SIG-M5 treated with dmso at 0.1 percent for 504 hours (cell line): Measurements from ENCODE around the gene NMB.
"Not testable (repeated sequence)": the region's sequence is repeated elsewhere in the genome, so short reads cannot be mapped to it uniquely, and the experiment has no call there.

Experiments
- DNase-seq: peaks from one replicate; lab custom pipeline; 2025; ENCODE audit not compliant: unreplicated experiment; lab: John Stamatoyannopoulos, UW

The NMB gene

DNA sequence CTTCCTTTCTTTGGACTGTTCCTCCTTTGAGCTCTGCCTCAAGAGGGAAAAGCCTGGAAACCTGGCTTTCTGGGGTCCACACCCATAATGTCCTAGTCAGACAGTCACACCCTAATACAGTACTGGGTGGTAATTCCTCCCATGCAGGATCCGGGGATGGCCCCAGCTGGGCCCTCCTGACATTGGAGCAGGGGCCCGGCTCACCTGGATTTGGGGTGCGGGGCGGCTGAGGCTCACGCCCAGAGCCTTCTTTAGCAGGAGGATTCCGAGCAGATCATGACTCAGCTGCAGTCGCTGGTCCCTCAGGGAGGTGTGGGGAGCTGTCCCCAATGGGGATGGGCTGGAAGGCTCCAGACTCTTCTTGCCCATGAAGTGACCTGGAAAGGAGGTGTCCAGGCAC is 1.0 kb downstream of the NMB start:
- no peak for DNase-seq

DNA sequence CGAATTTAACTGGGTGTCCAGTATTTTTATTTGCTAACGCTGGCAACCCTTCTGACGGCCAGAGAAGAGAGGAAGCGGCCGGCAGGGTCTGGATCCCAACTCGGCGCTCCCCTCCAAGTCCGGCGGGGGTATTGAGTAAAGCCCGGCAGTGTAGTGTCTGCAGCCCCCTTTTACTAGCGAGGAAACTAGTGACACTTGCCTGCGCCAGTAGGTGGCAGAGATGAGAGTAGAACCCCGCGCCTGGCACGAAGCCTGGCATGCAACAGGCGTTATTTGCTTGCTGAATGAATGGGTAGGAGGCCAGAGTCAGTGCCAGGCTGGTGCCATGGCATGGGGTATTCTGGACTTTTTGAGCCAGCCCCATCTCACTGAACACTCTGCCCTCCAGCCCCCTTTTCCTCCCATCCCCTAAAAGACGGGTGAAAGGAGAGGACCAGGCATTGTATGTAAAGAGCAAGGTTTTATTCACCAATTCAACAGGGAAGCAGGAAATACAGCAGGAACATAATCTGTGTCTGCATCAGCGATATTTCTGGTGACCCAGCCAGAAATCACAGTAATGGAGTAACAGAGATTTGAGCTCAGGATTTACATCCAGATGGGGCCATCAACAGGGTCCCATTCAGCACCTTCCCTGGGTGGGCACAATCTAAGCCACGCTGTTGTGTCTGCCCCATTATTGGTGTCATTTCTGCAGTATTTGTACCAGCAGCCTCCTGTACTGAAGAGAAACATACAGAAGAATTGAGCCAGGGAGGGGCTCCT is 3.1 kb downstream of the NMB start:
- peak; percentile 88 for DNase-seq

DNA sequence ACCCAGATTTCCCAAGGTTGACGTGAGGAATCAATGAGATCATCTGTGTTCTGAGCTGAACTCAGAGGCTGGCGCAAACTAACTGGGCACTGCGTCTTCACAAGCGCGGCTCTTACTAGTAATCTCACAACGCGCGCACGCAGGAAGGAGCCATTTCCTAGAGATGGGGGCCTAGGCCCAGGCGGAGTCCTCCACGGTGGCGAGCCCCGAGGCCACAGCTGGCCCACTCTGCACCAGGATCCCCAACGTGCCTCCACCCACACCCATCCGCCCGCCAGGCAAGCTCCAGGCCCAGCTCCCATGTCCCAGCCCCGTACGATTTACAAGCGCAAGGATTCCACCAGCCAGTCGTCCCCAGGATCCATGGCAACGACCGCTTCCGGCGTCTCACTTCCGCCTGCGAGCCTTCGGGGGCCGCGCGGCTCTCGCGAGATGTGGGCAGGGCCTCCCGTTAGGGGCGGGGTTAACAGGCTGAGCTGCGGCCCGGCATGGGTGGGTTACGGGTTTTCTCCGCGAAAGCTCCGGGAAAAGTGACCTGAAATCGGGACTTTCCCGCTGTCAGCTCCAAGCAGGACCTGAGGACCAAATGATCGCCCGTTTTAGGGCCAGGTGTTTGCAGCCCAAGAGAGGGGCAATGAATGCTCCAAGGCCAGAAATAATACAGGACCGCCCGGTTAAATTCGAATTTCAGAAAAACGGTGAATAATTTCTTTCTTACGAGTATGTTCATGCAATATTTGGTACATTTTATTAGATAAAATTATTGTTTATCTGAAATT is 3.9 kb downstream of the NMB start, which contains the start of gene WDR73:
WDR73 (minus strand) TSS at position 374 of the 779 bp plus-strand sequence; CDS start at position 365, 9 bp downstream.
- DNase-seq = peak; percentile 90

DNA sequence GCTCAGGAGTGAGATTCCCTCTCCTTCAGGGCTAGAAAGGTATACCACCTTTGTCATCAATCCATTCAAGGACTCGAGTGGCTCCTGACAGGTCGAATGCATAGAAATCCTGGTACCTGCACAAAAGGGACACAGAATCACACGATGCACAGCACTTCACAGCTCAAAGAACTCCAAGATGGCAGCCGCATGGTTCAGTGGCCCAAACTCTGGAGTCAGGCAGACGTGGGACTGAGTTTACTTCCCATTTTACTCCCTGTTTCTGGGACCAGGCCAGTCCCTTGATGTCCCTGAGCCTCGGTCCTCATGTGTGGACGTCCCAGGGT is 4.5 kb downstream of the NMB start:
- DNase-seq = peak; percentile 59

DNA sequence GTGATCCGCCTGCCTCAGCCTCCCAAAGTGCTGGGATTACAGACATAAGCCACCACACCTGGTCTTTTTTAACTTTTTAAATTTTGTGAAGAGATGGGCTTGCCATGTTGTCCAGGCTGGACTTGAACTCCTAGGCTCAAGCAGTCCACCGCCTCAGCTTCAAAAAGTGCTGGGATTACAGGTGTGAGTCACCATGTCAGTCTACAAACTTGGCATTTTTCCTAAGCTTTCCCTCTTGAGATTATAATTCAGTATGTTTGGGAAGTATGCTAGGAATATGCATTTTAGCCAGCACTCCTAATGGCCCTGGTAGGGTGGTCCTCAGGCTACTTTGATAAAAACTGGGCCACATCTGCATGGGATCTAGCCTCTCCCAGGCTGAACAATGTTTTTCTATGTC is 8.3 kb downstream of the NMB start:
- DNase-seq = no peak

DNA sequence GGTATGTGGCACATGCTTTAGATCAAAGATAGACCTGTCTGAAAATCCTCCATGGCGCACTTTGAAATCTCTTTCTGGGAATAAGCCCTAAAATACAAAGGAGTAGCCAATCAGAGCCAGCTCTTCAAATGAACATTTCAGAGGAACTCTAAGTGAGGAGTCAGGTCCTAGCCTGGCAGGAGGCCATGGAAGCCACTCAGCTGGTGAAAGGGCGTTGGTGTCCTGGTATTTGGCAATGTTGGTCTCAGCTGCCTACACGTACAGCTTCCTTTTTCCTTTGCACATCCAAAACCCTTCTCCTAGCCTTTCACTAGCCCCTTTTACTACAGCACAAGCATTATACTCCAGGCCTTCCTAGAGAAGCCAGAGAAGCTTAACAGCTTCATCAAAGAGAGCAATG is 9.5 kb downstream of the NMB start:
- no peak for DNase-seq

DNA sequence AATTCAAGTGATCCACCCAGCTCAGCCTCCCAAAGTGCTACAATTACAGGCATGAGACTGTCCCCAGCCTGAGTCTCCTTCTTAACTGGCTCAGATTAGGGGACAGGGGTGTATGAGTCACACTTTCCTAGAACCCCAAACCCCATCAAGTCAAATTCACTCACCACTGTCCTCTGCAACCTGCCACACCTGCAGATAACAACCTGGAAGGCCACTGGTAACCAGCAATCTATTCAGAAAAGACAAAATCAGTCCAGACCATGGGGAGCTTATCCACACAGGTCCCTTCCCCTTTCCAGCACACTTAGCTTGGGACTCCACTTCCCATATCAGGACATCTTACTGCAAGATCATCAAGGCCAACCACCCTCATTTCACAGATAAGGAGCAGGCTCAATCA is 10.3 kb downstream of the NMB start:
- no peak for DNase-seq

DNA sequence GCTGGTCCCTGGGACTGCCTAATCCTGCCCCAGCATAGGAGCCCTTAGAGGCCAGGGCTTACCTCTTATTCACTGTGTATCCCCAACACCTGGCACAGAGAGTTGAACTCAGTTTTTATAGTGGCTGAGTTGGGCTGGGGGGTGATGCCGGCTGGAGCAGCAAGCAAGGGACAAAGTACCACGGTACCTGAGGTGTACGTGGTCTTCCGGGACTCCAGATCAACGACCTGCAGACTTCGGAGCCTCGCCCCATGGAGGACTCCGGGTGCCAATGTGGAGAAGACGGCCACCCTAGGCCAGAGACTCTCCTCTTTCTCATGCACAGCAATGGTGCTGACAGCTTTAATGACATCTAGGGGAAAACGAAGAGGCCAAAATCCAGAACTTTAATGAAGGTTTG is 12.0 kb downstream of the NMB start:
- no peak for DNase-seq

DNA sequence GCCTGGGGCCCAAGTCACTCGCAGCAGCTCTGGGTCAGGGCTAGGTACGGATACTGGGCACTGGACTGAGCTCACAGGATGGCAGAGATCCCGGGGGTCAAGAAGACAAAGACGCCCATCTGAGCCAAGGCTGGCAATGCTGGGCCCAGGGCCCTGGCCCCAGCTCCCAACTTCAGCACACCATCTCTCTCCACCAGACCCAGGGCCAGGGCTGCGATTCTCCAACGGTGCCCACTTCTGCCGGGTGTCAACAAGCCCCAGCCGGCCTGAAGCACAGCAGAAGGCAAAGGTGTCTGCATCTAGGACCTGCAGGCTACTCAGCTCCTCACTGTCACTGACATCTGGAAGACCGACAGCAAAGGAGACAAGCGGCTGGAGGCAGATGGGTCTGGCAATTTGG is 12.5 kb downstream of the NMB start:
- no peak for DNase-seq

DNA sequence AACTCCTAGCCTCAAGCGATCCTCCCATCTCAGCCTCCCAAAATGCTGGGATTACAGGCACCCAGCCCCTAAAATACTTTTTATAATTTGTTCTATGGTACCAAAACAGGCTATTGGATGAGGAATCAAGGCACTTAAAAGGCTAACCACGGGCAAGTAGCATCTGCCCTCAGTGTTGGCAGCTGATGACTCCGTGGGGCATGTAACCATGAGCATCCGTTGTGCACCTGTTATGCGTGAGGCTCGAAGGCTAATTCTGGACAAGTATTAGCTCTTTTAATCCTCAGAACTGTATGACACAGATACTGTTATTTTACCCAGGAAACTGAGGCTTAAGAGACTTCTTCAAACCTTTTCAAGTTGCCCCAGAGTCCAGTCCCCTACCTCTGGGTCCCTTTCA is 14.2 kb downstream of the NMB start:
- DNase-seq = no peak

DNA sequence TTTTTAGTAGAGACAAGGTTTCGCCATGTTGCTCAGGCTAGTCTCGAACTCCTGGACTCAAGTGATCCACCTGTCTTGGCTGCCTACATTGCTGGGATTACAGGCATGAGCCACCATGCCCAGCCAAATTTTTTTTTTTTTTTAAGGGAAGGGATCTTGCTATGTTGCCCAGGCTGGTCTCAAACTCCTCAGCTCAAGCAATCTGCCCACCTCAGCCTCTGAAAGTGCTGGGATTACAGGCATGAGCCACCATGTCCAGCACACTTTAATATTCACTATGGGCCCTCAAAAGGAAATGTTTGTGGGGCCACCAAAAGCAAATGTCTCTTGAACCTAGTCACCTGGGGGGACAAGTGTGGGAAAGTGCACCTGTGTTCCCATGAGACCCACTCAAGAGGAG is 15.4 kb downstream of the NMB start:
- DNase-seq = not testable (repeated sequence)

DNA sequence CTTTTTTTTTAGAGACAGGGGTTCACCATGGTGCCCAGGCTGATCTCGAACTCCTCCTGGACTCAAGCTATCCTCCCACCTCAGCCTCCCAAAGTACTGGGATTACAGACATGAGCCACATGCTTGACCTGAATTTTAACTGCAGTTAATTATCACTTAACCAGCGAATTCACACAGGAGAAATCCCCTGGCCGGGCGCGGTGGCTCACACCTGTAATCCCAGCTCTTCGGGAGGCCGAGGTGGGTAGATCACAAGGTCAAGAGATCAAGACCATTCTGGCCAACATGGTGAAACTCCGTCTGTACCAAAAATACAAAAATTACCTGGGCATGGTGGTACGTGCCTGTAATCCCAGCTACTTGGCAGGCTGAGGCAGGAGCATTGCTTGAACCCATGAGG is 16.1 kb downstream of the NMB start:
- not testable (repeated sequence) for DNase-seq

DNA sequence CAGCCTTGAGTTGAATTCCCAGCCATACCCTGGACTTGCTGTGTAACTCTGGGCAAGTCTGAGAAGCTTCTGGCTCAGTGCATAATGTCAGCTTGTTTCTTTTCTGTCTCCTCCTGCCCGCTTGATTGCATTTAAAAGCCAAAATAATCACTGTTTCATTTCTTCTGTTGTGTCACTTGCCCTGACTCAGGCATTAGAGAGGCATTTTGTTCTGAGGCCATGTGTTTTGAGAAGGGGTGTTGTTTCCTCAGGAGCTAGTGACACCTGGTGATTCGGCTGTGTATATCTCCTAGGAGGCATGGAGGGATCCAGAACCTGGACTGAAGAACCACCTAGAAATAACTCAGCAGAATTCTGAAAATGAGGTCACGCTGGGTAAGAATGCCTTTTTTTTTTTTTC is 19.9 kb downstream of the NMB start:
- DNase-seq = peak; percentile 42

DNA sequence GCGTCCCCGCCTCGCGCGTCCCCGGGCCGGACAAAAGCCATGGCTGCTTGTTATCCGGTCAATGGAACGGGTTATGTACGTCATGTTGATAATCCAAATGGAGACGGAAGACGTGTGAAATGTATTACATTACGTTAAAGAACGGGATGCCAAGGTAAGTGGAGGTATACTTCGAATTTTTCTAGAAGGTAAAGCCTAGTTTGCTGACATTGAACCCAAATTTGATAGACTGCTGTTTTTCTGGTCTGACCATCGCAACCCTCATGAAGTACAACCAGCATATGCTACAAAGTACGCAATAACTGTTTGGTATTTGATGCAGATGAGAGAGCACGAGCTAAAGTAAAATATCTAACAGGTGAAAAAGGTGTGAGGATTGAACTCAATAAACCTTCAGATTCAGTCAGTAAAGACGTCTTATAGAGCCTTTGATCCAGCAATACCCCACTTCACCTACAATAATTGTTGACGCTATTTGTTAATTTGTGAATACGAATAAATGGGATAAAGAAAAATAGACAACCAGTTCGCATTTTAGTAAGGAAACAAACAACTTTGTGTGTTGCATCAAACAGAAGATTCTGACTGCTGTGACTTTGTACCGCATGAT is 23.7 kb downstream of the NMB start:
- DNase-seq = no peak

DNA sequence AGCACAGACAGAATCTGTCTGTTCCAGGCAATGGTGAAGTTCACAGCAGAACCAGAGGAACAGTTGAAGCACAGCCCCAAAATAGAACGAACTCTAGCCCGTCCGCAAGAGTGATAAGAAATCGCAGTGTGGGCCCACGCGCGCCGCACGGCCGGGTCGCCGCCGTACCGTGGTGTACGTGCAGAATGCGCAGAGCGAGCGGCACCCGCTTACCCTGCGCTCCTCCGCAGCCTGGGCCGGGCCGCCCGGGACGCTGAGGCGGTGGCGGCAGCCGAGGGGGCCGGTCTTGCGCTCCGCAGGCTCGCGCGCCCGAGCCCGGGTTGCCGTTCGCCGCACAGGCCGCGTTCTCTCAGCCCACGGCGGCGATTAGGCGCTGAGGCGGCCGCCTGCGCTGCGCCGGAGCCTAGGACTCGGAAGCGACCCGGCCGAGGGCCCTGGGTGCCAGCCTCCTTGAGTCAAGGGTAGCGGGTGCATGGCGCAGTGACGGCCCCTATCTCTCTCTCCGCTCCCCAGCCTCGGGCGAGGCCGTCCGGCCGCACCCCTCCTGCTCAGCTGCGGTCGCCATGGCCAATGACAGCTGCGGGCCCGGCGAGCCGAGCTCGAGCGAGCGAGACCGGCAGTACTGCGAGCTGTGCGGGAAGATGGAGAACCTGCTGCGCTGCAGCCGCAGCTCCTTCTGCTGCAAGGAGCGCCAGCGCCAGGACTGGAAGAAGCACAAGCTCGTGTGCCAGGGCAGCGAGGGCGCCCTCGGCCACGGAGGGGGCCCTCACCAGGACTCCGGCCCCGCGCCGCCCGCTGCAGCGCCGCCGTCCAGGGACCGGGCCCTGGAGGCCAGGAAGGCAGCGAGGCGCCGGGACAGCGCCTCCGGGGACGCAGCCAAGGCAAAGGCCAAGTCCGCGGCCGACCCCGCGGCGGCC is 24.4 kb downstream of the NMB start:
- peak; percentile 60 for DNase-seq

DNA sequence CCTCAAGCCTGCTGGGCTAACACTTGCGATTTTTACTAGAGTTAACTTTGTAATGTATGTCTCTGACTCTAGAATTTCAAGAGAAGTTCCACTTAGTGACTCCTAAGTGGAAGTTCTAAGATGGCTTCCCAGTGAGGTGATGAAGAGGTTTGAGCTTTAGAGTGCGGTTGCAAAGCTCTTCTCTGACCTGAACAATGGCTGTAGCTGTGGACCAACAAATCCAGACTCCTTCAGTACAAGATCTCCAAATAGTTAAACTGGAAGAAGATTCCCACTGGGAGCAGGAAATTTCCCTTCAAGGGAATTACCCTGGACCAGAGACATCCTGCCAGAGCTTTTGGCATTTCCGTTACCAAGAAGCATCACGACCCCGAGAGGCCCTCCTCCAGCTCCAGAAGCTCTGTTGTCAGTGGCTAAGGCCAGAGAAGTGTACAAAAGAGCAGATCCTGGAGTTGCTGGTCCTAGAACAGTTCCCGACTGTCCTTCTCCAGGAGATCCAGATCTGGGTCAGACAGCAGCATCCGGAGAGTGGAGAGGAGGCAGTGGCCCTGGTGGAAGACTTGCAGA is 26.2 kb downstream of the NMB start:
- no peak for DNase-seq

DNA sequence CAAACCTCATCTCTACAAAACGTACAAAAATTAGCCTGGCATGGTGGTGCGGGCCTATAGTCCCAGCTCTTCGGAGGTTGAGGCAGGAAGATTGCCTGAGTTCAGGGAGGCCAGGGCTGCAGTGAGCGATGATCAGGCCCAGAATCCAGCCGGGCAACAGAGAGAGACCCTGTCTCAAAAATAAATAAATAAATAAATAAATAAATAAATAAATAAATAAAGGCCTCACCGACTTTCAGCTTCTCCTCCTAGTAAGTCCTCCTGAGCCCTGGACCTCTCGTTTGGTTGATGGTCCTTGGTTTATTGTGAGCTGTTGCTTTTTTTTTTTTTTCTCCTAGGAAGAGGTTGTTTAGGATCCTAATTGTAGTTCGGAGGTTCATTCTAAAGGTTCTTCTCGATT is 29.0 kb downstream of the NMB start:
- no peak for DNase-seq

DNA sequence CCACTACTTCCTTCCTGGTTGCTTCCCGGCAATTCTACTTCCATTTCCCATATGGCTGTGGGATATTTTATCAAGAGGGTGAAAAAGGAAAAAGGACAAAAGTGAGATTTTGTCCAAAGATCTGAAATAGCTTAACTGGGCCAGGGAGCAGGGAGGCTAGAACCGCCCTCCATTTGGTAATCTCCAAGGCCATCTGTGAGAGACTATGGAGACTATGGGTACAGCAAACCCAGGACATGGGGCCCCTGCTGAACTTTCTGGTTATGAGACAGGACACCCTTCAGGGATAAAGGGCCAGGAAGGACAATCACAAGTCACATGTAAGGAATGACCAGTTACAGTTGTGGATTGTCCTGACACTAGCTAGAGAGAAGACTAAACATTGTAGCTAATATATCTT is 32.9 kb downstream of the NMB start:
- DNase-seq = no peak

DNA sequence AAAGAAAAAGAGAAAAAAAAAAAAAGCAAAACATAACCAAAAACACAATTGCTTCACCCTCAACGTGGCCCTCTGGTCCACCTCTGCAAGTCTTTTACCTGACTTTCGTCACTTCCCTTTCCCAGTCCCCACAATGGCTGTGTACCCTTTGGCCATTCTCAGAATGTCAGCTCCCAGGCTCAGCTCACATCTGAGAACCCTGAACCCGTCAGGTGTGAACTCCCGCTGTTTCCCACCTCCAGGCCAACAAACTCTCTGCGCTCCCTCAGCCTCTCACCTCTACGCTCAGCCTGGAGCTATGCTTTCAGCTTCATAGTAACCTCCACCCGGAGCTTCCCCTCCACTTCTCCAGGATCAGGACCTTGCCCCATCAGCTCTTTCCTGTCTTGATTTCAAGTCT is 33.6 kb downstream of the NMB start:
- DNase-seq = no peak

DNA sequence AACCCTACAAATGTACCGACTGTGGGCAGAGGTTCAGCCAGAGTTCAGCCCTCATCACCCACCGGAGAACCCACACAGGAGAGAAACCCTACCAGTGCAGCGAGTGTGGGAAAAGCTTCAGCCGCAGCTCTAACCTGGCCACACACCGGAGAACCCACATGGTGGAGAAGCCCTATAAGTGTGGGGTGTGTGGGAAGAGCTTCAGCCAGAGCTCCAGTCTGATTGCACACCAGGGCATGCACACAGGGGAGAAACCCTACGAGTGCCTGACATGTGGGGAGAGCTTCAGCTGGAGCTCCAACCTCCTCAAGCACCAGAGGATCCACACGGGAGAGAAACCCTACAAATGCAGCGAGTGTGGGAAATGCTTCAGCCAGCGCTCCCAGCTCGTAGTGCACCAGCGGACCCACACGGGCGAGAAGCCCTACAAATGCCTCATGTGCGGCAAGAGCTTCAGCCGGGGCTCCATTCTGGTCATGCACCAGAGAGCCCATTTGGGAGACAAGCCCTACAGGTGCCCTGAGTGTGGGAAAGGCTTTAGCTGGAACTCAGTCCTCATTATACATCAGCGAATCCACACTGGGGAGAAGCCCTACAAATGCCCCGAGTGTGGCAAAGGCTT is 36.5 kb downstream of the NMB start:
- no peak for DNase-seq
